GM06990 (cell line): ENCODE data around the gene STAP1.

Experiments used
- DNase-seq: peaks from one replicate; pipeline ENCODE4 v3.0.0-alpha.2; 2011; ENCODE audit not compliant: insufficient read length; ENCODE audit errors: extremely low read depth
- H3K27me3 ChIP-seq: replicated peaks from 2 replicates; pipeline ENCODE4 v1.6.0; 2011; ENCODE audit warnings: low read length; ENCODE audit not compliant: control insufficient read depth, insufficient read depth
- H3K36me3 ChIP-seq: 2 replicates; pipeline ENCODE4 v1.5.1; 2011; ENCODE audit warnings: low read length; ENCODE audit not compliant: control insufficient read depth, insufficient read depth
- H3K4me3 ChIP-seq: replicated peaks from 2 replicates; pipeline ENCODE4 v1.5.1; 2011; ENCODE audit warnings: low read depth, mild to moderate bottlenecking, control low read depth, low read length
- TF ChIP-seq, protein P1 (sequence below): IDR thresholded peaks from 2 replicates; pipeline ENCODE4 v1.5.1; 2011; ENCODE audit warnings: low read length, control low read depth, mild to moderate bottlenecking, inconsistent platforms; ENCODE audit not compliant: insufficient read depth, poor library complexity, severe bottlenecking

STAP1 gene

DNA sequence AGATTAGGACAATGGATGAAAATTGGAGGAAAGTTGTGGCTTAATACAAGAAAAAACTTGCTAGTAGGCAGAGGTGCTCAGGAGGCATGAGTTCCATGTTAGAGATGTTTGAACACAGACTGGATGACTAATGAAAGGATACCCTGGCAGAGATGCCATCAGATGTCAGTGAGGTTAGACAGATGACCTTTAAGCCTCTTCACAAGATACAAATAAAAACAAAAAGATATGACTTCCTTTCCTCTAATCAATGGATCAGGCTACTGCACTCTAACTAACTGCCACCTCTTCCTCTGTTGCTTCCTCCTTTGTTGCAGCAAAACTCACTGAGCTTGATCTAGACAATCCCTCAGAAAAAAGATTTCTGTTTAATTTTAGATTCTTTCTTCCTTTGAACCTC lies 14.7 kb downstream of the STAP1 start:
- Histone ChIP-seq H3K27me3 (no peaks in the 10 kb centered on the region), H3K36me3 (no peaks in the 10 kb centered on the region), H3K4me3 (no peak overlapping the region)
- DNase-seq, result no peak
- TF ChIP-seq, protein P1, sequence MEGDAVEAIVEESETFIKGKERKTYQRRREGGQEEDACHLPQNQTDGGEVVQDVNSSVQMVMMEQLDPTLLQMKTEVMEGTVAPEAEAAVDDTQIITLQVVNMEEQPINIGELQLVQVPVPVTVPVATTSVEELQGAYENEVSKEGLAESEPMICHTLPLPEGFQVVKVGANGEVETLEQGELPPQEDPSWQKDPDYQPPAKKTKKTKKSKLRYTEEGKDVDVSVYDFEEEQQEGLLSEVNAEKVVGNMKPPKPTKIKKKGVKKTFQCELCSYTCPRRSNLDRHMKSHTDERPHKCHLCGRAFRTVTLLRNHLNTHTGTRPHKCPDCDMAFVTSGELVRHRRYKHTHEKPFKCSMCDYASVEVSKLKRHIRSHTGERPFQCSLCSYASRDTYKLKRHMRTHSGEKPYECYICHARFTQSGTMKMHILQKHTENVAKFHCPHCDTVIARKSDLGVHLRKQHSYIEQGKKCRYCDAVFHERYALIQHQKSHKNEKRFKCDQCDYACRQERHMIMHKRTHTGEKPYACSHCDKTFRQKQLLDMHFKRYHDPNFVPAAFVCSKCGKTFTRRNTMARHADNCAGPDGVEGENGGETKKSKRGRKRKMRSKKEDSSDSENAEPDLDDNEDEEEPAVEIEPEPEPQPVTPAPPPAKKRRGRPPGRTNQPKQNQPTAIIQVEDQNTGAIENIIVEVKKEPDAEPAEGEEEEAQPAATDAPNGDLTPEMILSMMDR, result no peak

- Histone ChIP-seq H3K27me3 (no peaks in the 10 kb centered on the region), H3K36me3 (no peaks in the 10 kb centered on the region; the same call in 1 of the 2 replicates), H3K4me3 (peak overlapping the region; percentile 49)
- TF ChIP-seq, protein P1, result no peak
- peak; percentile 64 for DNase-seq
Observed at GRCh38 chr4:67575232-67576058, 16.9 kb downstream of the STAP1 start.

GRCh38 chr4:67576059-67576466 lies 17.5 kb downstream of the STAP1 start:
- TF ChIP-seq, protein P1, result no peak
- DNase-seq, result no peak
- Histone ChIP-seq H3K27me3 (no peaks in the 10 kb centered on the region), H3K4me3 (peak overlapping the region; percentile 49), H3K36me3 (no peaks in the 10 kb centered on the region; the same call in 1 of the 2 replicates)

DNA sequence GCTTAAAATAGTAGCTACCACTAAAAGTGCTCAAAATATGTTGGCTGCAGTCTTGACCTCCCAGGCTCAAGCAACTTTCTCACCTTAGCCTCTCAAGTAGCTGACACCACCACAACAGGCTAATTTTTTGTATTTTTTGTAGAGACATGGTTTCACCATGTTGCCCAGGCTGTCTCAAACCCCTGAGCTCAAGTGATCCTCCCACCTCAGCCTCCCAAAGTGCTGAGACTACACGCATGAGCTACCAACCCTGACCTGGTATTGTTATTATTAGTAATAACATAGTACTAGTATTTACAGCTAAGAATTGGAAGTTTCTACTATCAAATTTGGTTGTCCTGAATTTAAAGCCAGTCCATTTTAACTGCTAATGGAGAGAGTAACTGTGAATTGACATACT lies 18.0 kb downstream of the STAP1 start:
- no peak overlapping the region for H3K4me3 ChIP-seq
- no peaks in the 10 kb centered on the region for H3K27me3 ChIP-seq
- TF ChIP-seq, protein P1, result no peak
- H3K36me3 ChIP-seq, result no peaks in the 10 kb centered on the region; the same call in 1 of the 2 replicates
- DNase-seq, result peak; percentile 64

GRCh38 chr4:67580577-67580976 lies 22.1 kb downstream of the STAP1 start:
- Histone ChIP-seq H3K36me3 (no peaks in the 10 kb centered on the region; the same call in 1 of the 2 replicates), H3K27me3 (no peaks in the 10 kb centered on the region), H3K4me3 (no peak overlapping the region)
- DNase-seq, result peak; percentile 29
- TF ChIP-seq, protein P1, result no peak
